GM19035 (cell line): ENCODE results near the gene IMMP2L.

Experiments
- ATAC-seq: cut with Tn5 transposase; IDR thresholded peaks from one replicate; pipeline ENCODE4 v1.9.1; 2021; ENCODE audit not compliant: unreplicated experiment

The IMMP2L gene

DNA sequence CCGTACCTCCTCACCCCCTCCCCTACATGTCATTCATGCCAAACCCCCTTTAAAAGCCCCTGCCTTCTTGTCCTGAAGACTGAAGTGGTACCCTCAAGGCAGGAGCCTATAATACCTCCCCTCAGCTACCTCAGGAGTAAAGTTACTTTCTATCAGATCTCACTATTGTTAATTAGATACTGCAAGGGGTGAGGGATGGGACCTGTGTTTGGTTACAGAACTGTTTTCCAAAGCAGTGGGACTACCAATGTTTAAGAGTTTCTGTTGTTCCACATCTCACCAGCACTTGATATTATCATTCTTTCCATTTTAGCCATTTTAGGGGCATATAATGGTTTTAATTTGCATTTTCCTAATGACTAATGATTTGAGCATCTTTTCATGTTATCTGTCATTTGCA lies 668.2 kb downstream of the IMMP2L start:
- no peak for ATAC-seq

DNA sequence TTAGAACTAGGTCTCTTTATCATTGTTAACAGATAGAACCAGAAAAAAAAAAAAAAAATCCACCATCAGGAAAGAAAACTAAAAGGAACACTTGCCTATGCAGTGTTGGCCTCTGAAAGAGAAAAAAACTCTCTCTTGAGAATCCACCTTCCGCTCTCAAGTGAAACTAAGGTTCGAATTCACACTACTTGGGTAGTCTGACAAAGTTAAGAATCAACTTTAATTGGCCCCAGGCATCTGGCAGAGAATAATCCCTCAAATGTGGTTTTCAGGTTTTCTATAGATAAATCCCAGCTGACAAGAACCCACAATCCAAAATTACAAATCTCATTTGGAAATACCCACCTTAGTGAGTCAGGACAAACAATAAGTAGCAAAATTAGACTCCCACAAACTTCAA lies 671.1 kb downstream of the IMMP2L start:
- no peak for ATAC-seq

DNA sequence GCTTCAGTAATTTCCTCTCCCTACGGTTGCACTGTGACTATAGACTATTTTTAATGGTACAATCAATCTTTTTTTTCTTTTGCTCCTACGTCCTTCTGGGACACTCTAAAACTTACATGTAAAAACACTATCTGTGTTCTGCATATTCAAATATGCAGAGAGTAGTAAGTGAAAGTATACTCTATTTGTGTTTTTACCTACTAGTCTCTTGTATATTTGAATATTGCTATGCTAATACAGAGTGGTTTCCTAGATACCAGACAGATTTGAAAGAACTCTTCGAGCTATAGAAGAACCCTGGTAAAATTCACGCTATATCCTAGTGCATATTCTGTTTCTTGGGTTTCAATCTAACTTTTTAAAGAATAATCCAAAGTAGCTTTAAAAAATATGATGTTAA lies 672.2 kb downstream of the IMMP2L start:
- ATAC-seq, result no peak

DNA sequence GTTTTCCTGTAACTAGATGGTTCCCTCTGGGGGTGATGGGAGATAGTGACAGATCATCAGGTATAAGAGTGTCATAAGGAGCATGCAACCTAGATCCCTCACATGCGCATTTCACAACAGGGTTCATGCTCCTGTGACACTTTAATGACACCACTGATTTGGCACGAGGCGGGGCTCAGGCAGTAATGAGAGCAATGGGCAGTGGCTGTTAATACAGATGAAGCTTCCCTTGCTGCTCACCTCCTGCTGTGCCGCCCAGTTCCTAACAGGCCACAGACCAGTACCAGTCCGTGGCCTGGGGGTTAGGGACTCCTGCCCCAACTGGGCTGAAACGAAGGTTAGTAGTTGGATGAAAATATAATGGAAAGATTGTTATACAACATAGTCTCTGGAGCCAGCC lies 673.0 kb downstream of the IMMP2L start:
- ATAC-seq, result no peak

DNA sequence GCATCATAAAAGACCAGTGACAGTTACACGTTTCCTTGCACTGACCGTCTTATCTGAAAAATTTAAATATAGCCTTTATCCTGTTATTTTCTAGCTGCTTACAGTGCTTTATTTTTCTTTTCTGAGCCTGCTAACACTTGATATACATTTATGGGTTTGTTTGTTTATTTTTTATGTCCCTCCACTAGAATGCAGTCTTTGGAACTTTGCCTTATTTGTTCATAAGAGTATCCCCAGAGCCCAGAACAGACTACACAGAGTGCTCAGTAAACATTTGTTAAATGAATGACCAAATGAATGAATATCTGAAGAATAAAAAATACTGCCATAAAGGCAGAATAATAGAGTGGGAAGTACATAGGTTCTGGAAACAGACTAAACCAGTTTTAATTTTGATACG lies 673.7 kb downstream of the IMMP2L start:
- no peak for ATAC-seq

DNA sequence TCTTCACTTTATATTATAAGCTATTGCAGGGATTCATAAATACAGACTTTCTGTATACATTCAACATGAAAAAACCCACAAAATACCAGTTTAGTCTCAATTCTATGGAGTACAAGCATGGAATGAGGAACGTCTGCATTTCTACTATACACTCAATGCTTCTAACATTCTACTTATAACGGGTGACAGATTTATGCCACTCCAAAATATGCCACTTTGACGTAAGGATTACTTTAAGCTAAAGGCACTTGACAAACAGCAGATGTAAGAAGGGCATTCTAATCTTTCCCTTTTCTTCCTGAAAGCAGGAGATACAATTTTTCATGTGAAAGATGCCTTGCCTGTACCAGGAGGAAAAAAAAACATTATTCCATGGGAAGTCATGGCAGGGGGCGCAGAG lies 676.8 kb downstream of the IMMP2L start:
- no peak for ATAC-seq

DNA sequence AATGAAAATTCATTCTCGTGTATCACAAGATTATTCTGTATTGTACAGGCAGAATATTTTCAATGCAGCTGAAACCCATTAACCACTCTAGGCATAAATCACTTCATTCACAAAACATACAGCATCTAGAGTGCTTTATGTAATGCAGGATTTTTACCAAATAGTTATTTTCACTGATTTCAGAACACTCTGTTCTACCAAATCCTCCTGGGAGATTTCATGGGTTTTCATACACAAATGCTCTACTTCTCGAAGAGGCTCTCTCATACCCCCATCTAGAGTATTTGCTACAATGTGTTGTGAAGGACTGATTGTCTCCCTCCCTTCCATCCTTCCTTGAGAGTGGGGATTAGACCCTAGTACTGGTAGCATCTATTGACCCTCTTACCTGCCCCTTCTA lies 680.6 kb downstream of the IMMP2L start:
- ATAC-seq, result no peak

DNA sequence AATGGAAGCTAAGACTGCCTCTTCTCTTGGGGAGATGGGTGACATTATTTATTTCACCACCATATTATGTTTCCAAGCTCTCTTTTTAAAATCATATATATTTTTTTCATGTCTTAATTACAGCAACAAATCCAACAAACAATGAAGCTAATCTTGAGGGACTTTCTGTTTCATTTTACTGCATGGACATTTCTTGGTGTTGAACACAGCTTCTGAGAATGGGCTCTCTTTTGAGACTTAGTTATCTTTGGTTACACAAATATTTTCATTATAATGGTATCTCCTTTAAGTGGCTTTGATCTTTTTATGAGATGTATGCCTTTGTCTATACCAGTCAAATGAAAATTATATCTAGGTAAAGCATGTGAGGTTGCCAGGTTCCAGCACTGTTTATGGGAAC lies 681.3 kb downstream of the IMMP2L start:
- no peak for ATAC-seq

DNA sequence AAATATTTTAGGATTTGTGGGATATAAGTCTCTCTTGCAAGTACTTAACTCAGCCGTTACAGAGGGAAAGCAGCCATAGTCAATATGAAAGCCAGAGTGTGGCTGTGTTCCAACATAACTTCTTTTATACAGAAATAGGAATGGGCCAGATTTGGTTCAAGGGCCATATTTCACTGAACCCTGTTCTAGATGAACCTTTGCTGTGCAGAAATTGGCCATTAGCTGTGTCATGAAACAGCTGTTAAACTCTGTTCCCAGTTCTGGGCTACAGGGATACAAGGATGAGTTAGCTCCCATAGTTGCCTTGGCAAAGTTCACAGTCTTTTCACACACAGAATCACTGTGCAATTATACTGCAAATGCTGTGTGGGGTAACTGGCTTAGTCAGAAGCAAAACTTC lies 685.3 kb downstream of the IMMP2L start:
- no peak for ATAC-seq

DNA sequence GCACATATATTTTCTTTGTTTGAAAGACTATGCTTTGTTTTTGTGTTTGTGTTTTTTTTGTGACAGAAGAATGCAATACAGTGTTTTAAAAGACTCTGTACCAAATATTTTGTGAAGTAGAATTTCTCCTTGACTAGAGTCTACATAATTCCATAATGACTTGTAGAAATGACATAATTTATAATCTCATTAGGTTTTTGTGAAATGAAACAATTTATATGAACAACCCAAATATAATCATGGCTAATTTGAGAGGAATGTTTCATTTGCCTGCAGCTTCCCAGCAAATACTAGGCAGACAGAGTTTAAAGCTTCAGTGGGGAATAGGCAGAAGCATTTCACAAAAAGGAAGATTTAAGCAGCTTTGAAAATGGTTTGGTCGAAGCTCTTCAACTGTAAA lies 686.9 kb downstream of the IMMP2L start:
- no peak for ATAC-seq

DNA sequence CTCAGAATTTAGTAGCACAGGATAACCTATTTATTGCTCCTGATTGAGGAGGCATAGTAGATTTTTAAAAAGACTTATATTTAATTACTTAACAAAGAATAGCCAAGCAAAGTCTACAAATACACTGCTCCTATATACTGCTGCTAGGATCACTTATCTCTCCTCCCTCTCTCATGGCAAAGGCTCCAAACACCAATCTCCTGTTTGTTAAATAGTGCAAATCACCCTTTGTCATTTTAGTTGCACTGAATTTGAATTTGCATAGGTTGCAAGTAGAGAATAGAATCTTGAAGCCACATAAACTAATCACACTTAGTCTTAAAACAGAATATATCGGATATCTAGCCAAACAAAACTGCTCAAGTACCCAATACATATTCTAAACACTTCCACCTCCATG lies 690.4 kb downstream of the IMMP2L start:
- ATAC-seq, result no peak

DNA sequence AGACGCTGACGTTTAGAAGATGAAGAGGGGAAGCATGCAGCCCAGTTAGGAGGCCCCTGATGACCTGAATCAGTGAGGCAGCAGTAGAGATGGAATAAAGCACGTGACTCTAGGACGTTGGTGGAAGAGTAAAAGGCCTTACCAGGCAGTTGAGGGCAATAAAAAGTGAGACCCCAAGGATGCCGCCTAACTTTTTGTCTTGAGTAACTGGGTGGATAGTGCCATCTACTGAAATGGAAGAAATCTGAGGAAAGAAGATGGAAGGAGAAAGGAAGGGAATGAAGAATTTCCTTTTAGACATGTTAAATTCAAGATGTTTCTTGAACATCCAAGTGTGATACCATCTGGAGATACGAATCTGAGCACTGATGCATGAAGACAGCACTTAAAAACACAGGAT lies 691.4 kb downstream of the IMMP2L start:
- ATAC-seq, result no peak

DNA sequence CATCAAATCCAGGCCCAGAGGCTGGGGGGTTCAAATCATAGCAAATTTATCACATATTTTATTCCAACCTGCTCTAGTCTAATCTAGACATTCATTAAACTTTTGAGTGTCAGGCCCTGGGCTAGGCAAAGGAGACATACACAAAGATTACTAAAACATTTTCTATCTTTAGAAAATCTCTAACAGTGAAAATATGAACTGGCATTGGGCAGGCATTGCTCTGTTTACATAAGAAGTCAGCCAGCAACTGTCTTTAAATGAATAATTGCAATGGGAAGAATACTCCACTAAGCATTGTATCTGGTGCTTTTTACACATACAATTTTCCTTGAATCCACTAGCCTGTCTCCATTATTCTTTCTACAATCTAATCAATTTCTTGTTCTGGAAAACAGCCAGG lies 693.8 kb downstream of the IMMP2L start:
- no peak for ATAC-seq

DNA sequence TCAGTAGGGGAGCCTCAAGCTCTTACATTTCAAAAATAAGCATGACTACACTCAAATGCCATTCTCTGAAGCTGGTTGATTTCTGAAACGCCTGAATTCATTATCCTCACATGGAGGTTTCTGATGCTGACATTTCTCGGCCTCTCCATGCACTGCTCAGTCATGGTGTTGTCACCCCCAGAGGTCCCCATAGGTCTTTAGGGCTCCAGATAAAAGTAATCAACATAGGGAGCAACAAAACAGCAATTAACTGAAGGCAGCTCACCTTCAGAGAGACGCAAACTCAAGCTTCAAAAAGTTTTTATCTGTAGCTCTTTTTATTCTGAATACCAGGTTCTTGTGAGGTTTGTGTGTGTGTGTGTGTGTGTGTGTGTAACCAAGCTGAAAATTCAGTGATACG lies 694.5 kb downstream of the IMMP2L start:
- no peak for ATAC-seq

DNA sequence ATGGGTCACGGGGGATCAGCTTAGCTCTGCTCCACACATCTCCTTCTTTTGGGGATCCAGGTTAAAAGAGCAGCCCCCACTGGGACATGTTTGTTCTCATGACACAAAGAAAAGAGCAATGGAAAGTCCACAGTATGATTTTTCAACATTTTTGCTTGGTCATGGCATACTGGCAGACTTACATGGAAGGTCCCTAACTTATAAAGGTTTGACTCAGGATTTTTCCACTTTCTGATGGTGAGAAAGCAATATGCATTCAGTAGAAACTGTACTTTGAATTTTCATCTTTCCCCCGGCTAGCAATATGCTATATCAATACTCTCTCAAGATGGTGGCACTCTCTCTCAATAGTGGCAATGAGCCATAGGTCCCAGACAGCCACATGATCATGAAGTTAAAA lies 699.0 kb downstream of the IMMP2L start:
- no peak for ATAC-seq

DNA sequence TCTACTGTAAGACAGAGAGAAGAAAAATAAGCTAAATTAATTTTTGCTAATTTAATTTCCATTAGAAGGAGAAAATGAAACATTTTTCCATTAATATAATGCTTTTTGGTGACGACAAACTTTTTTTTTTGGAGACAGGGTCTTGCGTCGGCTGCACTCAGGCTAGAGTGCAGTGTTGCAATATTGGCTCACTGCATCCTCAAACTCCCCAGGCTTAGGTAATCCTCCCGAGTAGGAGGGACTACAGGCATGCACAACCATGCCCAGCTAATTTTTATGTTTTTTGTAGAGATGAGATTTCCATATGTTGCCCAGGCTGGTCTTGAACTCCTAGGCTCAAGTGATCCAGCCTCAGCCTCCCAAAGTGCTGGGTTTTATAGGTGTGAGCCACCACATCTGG lies 701.1 kb downstream of the IMMP2L start:
- no peak for ATAC-seq

DNA sequence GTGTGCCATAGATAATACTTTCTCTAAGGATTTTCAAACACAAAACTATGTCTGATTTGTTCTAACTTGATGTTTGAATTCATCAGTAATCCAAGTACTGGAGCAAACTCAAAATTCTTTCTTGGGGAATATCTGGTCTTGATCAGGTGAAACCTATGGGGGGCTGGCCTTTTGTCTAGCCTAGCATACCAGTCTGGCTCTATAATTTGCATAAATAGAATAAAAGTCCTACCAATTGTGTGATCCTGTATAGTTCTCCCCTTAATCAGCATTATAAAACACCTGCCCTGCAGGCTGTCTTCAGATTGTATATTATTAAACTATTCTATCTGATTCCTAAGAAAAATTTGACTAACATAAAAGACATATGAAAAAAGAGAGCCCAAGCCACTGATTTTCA lies 705.2 kb downstream of the IMMP2L start:
- ATAC-seq, result no peak

DNA sequence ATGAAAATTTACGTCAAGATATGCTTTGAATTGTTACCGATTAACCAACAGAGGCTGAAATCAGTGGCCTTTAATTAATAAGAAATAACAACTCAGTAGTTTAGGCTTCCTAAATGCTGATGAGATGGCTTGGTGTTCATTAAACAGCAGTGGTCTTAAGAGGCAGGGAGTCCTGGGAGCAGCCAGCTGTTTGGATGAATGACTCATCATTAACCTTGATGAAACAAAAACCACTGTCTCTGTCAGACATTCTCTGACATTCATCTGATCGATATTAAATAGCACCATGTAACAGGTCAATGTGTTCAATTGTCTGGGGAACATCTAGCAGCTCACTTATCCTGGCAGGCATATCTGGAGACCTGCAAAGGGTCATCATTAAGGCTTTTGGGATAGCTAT lies 705.6 kb downstream of the IMMP2L start:
- no peak for ATAC-seq

DNA sequence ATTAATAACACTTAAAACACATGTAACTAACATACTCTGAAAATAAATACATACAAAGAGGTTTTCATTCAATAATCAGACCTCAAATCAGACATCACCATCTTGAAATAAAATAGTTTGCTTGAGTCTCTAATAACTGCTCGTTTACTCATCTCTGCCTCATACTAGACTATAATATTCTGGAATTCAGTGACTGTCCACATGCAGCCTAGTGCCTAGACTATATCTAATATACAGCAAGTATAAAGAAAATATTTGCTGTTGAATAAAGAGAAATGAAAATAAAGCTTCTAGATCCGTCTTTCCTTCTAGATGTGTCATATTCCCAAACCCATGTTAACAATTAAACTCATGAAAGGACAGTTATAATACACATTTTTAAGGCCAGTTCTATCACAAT lies 707.6 kb downstream of the IMMP2L start:
- ATAC-seq, result no peak

DNA sequence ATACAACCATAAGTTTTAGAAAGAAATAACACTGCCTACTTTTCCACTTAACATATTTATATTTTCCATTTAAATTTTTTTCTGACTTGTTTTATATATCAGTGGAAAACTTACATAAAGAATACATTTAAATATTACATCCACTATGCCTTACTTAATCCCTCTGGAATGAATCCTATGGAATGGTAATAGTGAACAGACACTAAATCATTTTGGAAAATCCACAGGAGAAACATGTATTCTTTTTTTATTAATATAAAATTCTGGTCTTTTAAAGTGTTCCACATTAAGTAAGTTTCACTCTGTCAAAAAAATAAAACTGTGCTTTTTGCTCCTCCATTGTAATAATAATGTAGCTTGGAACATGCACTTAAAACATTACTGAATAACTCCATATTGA lies 708.1 kb downstream of the IMMP2L start:
- no peak for ATAC-seq

DNA sequence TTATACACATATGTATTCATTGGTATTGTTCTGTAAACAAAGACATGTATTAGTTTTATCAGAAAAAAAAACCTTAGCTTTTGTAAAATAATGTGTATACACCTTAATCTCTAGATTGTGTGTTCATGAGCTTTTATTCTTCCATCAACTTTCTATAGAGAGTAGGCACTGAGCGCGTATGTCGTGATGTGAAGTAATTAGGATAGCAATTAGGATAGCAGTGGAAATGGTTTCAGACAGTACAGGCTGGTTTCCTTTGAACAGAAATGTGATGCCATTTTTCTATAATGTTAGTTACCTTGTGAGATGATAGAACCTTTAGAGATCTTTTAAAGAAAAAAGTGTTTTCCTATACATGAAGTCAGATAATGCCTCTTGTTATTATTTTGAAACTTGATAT lies 709.0 kb downstream of the IMMP2L start:
- ATAC-seq, result no peak

DNA sequence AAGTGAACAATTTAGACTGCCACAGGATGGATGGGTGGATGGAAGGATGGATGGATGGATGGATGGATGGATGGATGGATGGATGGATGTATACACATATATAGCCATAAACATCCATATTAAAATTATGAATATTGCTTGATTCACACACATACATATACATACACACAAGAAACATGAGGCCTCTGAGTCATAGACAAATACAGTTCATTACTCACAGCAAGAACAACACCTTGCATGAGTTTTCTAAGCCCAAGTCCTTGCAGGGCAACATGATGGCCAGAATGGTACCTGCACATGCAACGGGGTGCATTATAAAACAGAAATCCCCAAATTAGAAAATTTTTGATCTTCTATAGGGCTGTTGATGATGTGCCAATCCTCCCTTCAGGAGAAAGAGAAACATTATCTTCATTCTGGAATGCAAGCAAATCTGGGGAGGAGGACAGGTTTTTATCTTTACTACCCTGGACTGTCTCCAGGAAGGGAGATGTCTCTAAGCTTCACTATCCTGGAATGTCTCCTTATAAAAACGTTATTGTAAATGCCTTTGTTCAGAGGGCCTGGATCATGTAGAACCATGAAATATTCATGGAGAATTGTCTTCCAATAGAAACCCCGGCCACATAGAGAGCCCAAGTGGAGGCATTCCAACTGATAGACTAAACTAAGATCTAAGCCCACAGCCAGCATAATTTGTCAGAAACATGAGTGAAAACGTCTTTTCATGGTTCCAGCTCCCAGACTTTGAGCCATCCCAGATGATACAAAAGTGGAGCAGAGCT lies 709.9 kb downstream of the IMMP2L start:
- no peak for ATAC-seq

DNA sequence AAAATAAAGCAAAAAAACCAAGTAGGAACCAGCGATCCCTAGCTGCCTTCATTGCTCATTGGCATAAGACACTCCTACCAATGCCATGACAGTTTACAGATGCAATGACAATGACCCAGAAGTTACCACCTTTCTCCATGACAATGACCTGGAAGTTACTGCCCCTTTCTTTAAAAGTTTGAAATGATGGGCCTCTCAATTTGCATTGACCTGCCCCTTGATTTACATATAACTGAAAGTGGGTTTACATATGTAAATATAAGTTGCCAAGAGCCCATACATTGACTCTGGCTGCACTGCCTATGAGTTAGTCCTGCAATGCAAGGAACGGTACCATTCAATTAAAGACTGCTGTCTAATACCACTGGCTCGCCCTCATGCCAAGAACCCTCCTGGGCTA lies 712.1 kb downstream of the IMMP2L start:
- no peak for ATAC-seq
